ENCODE data around the gene SLC11A1. TPM values are rescaled to one million over a fixed set of nuclear protein-coding genes. Genes with fewer than 3 reads are reported as not detected.

SLC11A1 gene
- total RNA-seq, 1 donor from 2014 or later: 36.6 TPM

DNA sequence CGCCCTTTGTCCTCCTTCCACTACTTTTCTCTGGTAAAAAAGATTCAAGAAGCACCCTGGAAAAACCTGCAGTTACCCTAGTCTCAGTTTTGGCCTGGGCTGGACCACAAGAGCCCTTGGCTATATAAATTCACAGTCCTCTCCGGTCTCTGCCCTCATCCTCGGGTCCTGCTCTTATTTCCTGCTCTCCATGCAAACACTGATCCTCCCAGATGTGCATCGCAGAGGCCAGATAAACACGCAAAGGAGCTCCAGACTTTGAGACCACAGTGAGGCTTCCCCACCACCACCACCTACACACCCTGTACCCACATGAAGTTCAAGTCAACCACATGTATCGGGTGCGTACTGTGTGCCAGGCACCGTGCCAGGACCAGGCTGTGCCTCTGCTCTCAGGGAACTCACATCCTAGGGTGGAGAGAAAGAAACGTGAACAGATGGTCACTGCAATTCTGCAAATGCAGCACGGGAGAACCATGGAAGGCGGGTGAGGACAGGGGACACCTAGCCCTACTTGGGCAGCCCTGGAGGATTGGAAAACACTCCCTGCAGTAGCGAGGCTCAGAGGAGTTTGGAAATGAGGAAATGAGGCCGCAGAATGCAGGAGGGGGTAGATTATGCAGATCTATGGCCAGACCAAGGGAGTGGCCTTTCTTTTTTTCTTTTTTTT lies 25.0 kb downstream of the SLC11A1 start:
- intact Hi-C loops (cut with DNase I): loop anchor here (10.0 kb wide), 2 partner anchors 158 to 238 kb away; partner anchors contain the start of genes CNOT9 and USP37
- no peaks in the 10 kb centered on the region for H3K27me3 ChIP-seq
- peaks cover 0 to 33% of the 10 kb centered on the region in 2 donors for H3K36me3 ChIP-seq
- peak overlapping the region; percentile 97 for H3K27ac ChIP-seq
- no peak for DNase-seq (ENCODE audit: extremely low spot score in 2 of 2)
- peaks cover 55% of the 10 kb centered on the region for H3K4me1 ChIP-seq
- H3K4me3 ChIP-seq: peak overlapping the region; percentile 53 to 65
- no peaks in the 10 kb centered on the region for H3K9me3 ChIP-seq
- TF ChIP-seq, protein P1, sequence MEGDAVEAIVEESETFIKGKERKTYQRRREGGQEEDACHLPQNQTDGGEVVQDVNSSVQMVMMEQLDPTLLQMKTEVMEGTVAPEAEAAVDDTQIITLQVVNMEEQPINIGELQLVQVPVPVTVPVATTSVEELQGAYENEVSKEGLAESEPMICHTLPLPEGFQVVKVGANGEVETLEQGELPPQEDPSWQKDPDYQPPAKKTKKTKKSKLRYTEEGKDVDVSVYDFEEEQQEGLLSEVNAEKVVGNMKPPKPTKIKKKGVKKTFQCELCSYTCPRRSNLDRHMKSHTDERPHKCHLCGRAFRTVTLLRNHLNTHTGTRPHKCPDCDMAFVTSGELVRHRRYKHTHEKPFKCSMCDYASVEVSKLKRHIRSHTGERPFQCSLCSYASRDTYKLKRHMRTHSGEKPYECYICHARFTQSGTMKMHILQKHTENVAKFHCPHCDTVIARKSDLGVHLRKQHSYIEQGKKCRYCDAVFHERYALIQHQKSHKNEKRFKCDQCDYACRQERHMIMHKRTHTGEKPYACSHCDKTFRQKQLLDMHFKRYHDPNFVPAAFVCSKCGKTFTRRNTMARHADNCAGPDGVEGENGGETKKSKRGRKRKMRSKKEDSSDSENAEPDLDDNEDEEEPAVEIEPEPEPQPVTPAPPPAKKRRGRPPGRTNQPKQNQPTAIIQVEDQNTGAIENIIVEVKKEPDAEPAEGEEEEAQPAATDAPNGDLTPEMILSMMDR (IDR thresholded peaks at IDR 0.05): no peak
- TF ChIP-seq POLR2AphosphoS5 (IDR thresholded peaks at IDR 0.05; ENCODE audit: insufficient read depth in 1 of 2, low read depth in 1 of 2) (peak in 1 of 2 donors; percentile 6), POLR2A (IDR thresholded peaks at IDR 0.05) (no peak)

DNA sequence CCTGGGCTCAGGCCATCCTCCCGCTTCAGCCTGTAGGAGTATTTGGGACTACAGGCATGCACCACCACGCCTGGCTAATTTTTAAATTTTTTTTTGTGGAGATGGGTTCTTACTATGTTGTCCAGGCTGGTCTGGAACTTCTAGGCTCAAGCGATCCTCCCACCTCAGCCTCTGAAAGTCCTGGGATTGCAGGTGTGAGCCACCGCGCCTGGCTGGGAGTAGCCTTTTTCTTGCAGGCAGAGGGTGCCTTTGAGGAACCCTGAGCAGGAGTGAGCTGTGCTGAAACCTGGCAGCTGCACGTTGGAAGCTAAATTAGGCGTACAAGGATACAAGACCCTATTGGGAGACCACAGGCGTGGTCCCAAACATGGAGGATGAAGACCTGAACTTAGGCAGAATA lies 25.6 kb downstream of the SLC11A1 start:
- peak overlapping the region; percentile 97 for H3K27ac ChIP-seq
- intact Hi-C loops (cut with DNase I): loop anchor here (10.0 kb wide), 2 partner anchors 157 to 237 kb away; partner anchors contain the start of genes CNOT9 and USP37
- DNase-seq (ENCODE audit: extremely low spot score in 2 of 2): no peak

DNA sequence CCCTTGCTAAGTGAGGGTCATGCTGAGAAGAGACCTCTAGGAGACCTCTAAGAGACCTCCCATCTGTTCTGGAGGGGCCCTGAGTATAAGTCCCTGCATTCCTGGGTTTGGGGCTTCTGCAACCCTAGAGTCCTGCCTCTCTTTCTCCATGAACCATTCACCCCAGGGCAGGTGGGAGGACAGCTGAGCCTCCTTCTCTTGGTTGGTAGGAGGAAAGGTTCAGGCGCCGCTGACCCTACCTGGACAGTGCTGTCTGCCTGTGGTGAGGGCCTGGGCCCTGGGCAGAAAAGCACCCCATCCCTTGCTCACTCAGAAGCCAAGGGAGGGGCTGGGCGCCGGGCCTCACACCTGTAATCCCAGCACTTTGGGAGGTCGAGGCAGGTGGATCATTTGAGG lies 36.2 kb downstream of the SLC11A1 start:
- no peaks in the 10 kb centered on the region for H3K27me3 ChIP-seq
- TF ChIP-seq POLR2AphosphoS5 (IDR thresholded peaks at IDR 0.05; ENCODE audit: insufficient read depth in 1 of 2, low read depth in 1 of 2): no peak
- no peak for TF ChIP-seq POLR2A (IDR thresholded peaks at IDR 0.05)
- TF ChIP-seq, protein P1 (IDR thresholded peaks at IDR 0.05): no peak
- H3K27ac ChIP-seq: no peak overlapping the region
- no peaks in the 10 kb centered on the region for H3K4me1 ChIP-seq
- H3K9me3 ChIP-seq: no peaks in the 10 kb centered on the region
- intact Hi-C loops (cut with DNase I): no loop called here
- DNase-seq (ENCODE audit: extremely low spot score in 2 of 2): no peak
- no peak overlapping the region for H3K4me3 ChIP-seq
- no peaks in the 10 kb centered on the region for H3K36me3 ChIP-seq

More for the DNA sequence above, 25.6 kb downstream of the SLC11A1 start:
- H3K9me3 ChIP-seq: no peaks in the 10 kb centered on the region
- H3K4me3 ChIP-seq: no peak overlapping the region
- H3K4me1 ChIP-seq: peaks cover 48% of the 10 kb centered on the region
- H3K27me3 ChIP-seq: no peaks in the 10 kb centered on the region
- TF ChIP-seq, protein P1 (IDR thresholded peaks at IDR 0.05): no peak
- no peak for TF ChIP-seq POLR2A (IDR thresholded peaks at IDR 0.05)
- no peak for TF ChIP-seq POLR2AphosphoS5 (IDR thresholded peaks at IDR 0.05; ENCODE audit: insufficient read depth in 1 of 2, low read depth in 1 of 2)
- H3K36me3 ChIP-seq: peaks cover 0 to 27% of the 10 kb centered on the region in 2 donors

DNA sequence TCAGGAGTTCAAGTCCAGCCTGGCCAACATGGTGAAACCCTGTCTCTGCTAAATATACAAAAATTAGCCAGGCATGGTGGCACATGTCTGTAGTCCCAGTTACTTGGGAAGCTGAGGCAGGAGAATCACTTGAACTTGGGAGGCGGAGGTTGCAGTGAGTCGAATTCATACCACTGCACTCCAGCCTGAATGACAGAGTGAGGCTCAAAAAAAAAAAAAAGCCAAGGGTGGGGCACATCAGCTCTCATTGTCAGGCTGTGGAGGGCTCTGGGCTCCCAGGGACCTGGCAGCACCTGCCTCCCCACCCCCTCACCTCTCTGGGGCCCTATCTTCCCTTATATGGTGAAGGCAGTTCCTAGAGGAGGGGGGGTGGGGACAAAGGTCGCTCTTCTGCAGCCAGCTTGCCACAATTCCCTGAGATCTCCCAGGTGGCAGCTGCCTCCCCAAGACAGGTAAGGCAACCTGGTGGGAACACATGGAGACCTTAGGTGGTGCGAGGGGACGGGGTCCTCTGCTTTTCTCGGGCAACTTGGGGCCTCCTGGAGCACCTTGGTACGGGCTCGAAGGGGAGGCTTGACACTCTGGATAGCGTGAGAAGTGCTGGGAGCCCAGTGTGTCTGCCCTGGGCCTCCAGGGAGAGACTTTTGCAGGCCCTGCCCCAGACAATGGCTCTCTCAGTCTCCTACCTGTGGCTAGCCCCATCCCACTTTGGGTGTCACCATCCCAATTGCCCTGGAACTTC lies 36.8 kb downstream of the SLC11A1 start, which contains the start of gene VIL1:
TSS of gene VIL1 (plus strand) at position 407 of the 742 bp plus-strand sequence. CDS start 4,656 bp downstream, outside the sequence.
- TF ChIP-seq POLR2AphosphoS5 (IDR thresholded peaks at IDR 0.05; ENCODE audit: insufficient read depth in 1 of 2, low read depth in 1 of 2): no peak
- no peak for TF ChIP-seq POLR2A (IDR thresholded peaks at IDR 0.05)
- TF ChIP-seq, protein P1 (IDR thresholded peaks at IDR 0.05): no peak
- no peak for DNase-seq (ENCODE audit: extremely low spot score in 2 of 2)
- Histone ChIP-seq H3K27ac (no peak within 1 kb of the TSS), H3K4me1 (no peaks in the 10 kb centered on the region), H3K36me3 (no peaks in the 10 kb centered on the region), H3K9me3 (no peaks in the 10 kb centered on the region), H3K27me3 (no peaks in the 10 kb centered on the region), H3K4me3 (no peak within 1 kb of the TSS)
- intact Hi-C loops (cut with DNase I): no loop called here

Data from vagina (tissue), 2 donors.